GM04504 (cell line): Measurements from ENCODE around the gene ACTR8.

Experiments
- DNase-seq: peaks from one replicate; pipeline ENCODE4 v3.0.0-alpha.2; 2012; ENCODE audit warnings: low read depth

Gene ACTR8

DNA sequence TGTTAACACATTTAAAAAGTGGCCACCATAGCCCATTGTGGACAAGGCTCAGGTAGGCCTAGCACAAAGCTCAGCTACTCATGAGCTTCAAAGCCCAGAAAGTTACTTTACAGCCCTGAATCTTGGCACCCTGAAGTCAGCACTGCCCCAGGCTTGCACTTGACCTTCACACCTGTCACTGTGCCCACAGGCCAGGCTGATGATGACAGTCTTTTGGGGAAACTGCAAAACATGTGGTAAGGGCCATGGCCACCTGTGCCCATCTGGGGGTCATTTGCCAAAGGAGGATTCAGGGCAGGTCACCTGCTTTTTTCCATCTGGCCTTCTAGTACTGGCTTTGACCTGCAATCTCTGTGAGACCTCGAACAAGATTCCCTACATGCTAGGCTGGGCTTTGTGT lies 46.7 kb downstream of the ACTR8 start:
- no peak for DNase-seq

DNA sequence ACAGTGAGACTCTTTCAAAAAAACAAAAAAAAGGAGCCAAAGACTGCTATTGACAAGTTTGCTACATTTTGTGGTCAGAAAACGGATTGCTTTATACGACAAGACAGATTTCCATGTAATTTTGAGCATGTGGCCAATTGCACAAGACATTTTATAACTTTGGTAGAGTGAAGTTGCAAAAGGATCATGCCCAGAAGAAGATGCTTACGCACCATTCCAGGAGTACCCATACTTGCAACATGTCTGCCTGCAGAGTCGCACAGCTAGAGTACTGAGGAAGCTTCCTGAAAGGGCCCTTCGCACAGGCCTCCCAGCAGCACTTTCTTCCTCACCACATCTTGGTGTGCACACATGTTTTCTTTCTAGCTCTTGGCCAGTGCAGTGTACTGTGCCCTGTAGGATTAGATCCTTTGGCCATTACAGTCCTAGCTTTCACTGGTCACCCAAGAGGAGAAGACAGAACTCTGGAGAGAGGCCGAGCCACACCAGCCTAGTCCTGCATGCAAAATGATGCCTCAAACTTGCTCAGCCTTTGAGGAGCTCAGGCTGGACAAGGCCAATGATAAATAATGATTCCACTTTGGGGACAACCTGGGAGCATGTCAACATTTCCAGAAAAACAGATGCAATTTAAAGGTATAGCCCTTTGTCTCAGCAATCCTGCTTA lies 47.4 kb downstream of the ACTR8 start:
- no peak for DNase-seq

DNA sequence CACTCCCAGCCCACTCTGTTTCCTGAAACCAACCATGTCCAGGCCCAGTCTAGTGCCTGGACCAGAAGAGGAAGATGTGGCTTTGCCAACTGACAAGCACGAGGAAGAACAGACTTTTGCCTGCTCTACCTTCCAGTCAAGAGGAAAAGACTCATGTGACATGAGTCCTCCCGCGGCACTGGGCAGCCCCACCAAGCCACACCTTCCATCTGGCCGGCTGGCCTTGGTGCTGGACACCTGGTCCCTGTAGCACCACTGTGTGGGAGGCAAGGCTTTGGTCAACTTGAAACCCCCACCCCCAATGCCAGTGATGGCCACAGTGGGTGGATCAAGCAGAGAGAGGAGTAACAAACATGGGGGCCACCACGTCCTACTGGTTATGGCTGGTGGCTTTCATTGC lies 48.3 kb downstream of the ACTR8 start:
- no peak for DNase-seq

DNA sequence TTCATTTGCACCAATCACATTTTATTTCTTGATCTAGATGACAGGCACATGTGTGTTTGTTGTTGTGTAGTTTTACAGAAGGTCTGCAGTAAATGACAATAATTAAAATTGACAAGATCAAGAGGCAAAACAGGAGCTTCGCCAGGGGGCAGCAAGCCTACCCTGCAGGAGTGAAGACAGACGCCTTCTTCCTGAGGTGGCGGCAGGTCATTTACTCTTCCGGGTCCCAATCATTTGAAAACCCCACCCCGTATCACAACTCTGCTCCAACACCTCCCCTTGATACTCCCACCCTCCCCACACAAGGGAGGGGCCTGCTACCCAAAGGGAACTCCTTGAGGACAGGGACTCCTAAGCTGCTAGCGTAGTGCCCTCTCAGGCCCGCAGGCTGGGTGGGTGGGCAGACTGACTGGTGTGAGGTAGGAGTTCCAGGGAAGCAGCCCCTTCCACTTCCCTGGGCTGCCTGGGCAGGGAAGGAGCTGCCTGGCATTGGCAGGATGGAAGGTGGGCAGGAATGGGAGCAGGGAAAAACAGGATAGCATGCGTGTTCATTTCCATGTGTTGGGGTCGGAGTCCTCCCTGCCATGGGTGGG lies 48.8 kb downstream of the ACTR8 start:
- no peak for DNase-seq

DNA sequence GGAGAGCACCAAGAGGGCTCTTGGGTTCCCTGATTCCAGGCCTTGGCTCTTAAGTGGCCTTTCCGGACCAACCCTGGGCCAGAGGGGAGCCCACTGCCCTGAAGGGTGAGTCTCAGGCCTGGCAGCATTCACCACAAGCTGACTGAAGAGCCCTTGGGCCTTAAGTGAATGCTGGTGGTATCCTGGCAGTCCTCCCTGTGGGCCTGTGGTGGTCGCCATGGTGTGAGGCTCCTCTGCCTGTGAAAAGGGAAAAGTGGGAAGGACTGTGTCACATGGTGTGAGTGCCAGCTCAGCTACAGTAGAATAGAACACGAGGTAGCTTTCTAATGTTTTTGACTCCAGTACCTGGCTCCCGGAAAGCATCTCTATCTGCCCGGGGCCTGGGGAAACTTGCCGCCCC lies 51.0 kb downstream of the ACTR8 start:
- no peak for DNase-seq

DNA sequence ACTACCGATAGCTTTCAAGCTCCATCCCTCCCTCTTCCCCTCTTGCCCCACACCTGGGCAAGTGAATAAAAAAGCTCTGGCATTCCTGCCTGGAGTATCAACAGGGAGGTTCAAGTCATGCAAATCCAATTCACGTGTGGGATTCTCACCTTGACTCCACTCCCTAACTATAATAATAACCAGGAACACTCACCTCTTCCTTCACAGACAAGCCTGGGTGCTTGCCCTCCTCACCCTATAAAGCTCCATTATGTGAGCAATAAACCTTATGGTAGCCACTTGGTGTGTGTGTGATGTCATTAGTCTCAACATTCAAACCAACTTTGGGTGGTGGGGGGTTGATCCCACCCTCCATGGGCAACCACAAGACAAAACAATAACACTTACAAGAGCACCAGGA lies 52.3 kb downstream of the ACTR8 start:
- DNase-seq: no peak

DNA sequence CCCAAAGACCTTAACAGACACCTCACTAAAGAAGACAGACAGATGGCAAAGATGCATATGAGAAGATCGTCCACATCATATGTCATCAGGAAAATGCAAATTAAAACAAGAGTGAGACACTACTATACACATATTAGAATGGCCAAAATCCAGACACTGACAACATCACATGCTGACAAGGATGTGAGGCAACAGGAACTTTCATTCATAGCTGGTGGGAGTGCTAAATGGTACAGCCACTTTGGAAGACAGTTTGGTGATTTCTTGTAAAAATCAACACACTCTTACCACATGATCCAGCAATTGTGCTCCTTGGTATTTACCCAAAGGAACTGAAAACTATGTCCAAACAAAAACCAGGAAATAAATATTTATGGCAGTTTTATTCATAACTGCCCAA lies 53.4 kb downstream of the ACTR8 start:
- no peak for DNase-seq

DNA sequence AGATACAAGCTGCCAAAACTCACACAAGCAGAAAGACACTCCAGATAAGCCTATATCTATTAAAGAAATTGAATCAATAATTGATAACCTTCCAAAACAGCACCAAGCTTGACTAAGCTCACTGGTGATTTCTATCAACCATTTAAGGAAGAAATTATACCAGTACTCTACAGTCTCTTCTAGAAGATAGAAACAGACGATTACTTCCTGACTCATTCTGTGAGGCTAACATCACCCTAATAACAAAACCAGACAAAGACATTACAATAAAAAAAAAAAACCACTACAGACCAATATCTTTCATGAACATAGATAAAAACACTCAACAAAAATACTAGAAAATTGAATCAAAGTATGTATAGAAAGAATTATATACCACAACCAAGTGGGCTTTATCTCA lies 55.9 kb downstream of the ACTR8 start:
- no peak for DNase-seq

DNA sequence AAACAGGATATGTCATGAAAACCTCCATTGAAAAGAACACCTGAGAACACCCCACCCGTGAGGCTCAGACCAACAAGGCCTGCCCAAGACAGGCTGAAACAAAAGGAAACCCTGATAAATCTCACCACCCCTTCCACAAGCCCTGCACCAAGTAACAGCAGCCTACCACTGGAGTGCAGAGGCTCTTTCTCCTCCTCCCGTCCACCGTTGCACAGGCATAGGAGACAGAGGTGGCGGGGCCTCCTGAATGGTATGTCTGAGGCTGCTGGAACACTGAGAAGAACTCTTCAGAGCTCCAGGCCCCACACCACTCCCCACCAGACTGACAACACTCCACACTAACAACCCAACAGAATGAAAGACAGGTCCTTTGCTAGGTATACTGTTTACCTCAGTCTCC lies 57.2 kb downstream of the ACTR8 start:
- no peak for DNase-seq

DNA sequence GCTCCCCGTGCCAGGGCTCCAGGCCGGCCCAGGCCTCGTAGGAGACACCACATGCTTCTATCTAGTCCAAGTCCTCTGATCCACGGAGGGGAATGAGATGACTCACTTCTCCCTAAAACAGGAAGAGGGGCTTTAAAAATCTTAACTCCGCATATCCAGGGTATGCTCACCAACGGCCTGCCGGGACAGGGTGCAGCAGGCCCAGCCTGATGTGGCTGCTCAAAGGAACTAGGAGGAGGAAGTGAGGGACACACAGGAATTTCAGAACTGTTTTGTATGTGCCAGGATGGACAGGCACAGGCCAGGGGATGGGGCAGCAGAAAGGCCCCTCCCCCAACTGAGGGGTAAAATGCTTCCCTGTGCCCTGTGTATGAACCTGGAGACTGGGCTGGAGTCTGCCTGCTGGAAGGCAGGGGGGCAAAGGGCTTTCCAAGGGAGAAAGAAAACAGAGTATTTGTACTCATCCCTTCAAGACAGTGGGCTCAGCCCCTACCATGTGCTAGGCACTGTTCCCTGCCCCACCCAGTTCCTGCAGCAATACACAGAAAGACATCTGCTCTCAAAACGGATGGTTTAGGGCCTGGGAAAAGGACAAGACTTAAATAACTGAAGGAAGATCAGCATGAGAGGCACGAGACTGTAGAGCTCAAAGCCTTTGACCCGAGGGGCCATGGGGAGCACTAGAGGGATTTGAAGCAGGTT lies 57.8 kb downstream of the ACTR8 start:
- DNase-seq: no peak

DNA sequence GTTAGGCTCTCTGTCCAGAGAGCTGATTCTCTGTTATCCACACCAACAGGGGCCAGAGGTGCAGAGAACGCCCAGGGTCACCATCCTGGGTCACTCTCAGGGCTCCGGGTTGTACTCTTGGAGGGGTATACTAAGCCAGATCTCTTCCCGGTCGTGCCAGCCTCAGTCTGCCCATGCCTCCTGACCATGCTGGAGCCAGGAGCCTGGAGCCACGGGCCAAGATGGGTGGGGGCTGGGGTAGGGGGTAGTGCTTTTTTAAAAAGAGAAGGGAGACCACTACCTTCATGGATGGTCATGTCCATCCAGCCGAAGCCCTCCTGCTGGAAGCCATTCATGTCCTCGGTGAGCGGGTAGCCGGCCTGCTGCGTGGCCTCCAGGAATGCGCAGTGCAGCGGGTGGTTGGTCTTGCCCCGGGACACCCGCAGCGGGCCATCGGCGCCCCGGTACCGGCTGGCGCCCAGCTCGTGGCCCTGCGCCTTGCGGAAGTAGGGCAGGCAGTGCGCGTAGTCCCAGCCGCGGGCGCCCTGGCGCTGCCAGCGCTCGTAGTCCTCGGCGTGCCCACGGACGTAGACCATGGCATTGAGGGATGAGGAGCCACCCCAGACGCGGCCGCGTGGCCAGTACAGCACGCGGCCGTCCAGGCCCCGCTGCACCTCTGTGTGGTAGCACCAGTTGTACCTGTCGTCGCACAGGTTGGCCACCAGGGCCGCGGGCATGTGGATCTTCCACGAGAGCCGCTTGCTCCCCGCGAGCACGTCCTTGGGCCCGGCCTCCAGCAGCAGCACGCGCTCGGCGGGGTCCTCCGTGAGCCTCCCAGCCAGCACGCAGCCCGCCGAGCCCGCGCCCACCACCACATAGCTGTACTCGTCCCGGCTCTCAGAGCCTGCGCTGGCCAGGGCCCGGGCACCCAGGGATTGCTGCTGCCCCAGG lies 58.7 kb downstream of the ACTR8 start:
- DNase-seq: no peak

DNA sequence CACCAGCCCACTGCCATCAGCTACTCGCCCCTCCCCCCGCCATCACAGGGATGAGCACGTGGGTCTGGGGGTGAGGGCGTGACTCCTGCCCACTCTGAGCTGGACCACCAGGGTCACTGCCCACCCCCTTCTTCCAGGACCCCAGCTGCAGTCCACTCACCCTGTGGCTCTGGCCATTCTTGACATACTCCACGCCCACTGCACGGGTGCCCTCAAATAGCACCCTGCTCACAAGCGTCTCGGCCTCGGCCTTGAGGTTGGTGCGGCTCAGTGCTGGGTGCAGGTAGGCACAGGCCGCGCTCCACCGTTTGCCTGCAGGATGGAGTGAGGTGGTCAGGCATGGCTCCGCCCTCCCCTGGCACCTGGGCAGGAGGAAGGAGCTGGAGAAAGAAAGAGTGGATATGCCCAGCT lies 59.6 kb downstream of the ACTR8 start:
- DNase-seq: no peak

DNA sequence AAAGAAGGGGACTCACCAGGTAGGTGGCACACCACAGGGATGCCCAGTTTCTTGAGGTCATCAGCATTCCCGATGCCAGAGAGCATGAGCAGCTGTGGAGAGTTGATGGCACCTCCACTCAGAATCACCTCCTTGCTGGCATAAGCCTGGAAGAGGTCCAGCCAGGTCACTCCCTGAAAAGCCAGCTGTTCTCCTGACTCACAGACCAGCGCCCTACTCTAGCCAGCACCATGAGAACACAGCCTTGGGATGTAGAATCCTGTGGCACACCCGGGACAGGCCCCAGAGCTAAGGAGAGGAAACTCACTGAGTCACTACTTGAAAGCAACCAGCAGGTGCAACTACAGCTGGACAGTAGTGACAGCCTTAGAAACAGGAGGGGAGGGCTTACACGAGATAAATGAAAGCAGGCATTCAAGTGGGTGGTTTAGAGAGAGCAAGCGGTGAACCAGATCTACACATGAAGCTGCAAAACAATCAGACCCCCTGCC lies 60.3 kb downstream of the ACTR8 start:
- no peak for DNase-seq

DNA sequence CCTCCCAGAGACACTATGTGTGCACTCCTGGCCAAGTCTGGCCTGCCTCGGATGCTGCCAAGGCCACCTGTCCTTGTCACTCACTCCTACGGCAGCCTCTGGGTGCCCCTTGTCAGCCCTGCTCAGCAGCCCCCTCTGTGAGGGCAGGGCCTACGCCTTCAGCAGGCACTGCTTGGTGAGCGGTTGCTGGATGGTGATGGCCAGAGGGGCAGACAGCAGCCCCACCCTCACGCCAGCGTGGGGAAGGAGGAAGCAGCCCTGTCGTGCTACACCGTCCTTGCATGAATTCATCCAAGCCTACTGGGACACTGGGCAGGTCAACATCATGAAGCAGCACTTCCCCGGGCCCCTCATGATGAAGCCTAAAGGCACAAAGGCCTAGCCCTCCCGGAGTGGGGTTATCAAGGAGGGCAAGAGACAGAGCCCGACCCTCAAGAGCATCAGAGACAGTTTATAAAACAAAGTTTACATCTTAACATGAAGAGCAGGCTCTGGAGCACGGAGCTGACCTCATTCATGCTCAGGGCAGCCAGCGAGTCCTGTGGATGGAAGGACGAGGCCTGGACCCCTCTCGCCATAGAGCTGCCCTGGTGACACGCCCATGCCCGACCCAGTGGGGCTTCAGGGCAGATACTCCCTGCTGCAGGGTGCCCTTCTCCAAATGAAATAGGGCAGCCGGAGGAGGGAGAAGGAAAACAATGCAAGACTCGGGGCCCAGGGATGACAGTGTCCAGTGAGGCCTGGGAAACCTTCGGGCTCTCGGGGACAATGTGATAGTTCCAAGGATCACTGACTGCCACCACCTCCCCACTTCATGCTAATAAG lies 61.0 kb downstream of the ACTR8 start:
- DNase-seq: no peak

DNA sequence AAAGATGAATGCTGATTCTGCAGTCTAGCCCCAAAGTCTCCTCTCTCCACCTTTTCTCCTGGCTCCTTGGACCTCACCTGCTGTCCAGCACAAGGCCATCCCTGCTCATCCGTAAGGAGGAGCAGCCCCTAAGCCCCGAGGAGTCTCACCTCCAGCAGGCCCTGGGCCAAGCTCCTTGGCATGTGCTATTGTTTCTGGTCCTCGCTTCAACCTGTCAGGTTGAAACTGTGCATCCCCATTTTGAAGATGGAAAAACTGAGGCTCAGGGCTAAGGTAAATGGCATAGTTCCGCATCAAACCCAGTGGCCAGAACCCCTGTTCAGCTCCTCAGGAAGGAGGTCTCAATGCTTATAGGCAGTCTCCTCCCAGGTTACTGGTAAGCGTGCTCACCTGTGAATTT lies 61.9 kb downstream of the ACTR8 start:
- no peak for DNase-seq

DNA sequence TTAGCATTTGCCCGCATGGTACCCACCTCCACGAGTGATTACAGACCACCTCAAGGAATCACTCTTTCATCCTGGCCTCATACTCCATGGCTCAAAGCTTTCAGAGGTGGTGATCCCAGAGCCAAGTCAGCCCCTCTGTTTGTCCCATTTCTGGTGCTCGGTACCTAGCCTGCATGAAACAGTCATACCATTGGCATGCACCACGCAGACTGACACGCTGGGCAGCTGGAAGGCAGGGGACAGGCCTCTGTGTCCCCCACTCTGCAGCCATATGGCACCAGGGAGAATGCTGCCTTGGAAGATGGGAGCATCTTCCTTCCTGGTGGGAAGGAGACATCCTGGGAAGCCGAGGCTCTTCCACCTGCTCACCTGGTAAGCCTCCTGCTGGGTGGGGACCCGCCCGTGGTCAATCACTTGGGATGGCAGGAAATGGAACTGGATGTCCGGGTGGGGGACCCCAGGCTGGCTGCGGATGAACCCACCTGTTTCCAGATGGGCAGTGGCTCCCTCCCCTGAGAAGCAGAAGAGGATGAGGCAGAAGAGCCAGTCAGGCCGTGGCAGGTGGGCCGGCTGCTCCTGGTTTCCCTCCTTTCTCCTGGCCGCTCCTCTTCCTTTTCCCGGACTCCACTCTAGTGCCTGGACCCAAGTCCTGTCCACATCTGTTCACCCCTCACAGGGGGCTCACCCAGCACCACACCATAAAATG lies 62.6 kb downstream of the ACTR8 start:
- DNase-seq: no peak

DNA sequence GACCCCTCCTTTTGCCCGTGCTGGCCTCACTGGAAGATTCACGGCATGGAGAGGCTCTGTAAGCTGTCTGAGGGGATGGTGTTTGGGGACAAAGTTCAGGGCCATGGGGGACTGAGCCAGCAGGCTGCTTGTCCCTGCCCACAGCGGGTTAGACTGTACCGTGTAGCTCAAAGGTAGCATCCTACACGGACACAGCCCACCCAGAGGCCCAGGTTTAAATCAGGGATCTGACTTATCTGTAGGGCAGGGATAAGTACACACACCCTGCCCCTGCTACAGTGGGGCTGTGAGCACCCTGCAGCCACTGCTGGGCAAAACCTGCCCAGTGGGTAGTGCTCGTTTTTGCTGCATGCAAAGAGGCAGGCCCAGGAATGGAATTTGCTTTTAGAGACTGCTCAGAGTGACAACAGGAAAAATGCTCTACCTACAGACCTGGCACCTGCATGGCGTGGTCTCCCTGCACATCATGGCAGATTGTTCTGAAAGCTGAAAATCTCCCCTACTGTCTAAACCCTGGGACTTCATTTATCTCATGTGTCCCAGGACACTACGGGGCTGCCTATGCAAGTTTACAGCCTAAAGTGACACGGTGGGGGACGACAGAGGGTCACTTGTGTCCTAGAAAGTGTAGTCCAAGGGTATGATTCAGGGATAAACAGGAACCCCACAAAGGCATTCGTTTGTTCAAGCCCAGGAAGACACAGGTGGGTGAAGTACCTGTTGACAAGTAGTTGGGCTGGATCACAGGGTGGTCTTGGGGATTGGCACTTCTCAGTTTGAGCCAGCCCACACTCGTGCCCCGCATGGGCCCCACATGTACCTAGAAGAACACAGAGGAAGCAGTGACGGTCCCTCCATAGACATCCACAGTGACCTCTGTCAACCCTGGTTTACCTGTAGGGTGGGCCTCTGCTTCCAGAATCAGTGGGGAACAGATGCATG lies 63.5 kb downstream of the ACTR8 start:
- no peak for DNase-seq

DNA sequence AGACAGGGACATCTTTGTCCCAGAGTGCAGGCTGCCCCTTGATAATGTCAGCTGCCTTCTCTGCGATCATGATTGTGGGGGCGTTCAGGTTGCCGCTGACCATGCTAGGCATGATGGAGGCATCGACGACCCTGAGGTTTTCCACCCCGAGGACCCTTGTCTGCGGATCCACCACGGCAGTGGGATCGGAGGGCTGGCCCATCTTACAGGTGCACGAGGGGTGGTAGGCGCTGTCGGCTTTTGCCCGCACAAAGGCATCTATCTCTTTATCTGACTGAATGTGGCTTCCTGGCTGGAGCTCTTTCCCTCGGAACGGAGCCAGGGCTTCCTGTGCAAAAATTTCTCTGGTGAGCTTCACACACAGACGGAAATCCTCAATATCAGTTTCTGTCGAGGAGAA lies 64.1 kb downstream of the ACTR8 start:
- no peak for DNase-seq

DNA sequence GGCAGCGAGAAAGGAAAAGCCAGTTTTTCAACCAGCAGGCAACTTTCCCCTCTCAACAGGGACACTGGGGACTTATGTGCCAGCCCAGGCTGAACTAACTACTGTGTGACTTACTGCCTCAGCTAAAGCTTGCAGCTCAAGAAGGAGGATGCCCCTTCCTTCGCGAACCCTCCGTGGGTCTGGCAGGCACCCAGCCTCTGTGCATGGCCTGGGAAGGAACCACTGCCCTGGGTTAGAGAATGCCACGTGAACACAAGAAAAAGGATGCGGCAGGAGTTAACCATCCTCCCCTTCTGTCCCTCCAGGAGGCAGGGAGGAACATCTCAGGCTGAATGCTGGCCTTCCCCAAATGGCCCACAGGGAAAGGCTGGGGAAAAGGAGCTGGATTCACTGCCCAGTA lies 64.7 kb downstream of the ACTR8 start:
- DNase-seq: no peak
